H1 (cell line): ENCODE data around the gene SRRM5. TPM values are rescaled to one million over a fixed set of nuclear protein-coding genes. Genes with fewer than 3 reads are reported as not detected.

ENCODE experiments used
- CBX5 ChIP-seq: fragments of 300-800, 300-1000 bp; sonication (generic); IDR thresholded peaks from 2 replicates; pipeline ENCODE4 v1.7.1; 2016; ENCODE audit warnings: antibody characterized with exemption, low read length, low read depth
- CBX8 ChIP-seq: fragments of 300-800, 300-1000 bp; sonication (generic); IDR thresholded peaks from 2 replicates; pipeline ENCODE4 v1.7.1; 2016; ENCODE audit warnings: low read depth, low read length, borderline replicate concordance
- EP300 ChIP-seq, 2 experiments: IDR thresholded peaks; 1 replicate in 1 of 2; 2 replicates in 1 of 2; pipeline ENCODE4 v1.6.1; 2011 to 2012; ENCODE audit warnings: low read depth in 2 of 2, low read length in 2 of 2, mild to moderate bottlenecking in 2 of 2, borderline replicate concordance in 1 of 2, inconsistent platforms in 1 of 2, moderate library complexity in 1 of 2
- KDM4A ChIP-seq: IDR thresholded peaks from one replicate; pipeline ENCODE4 v1.7.1; 2012; ENCODE audit warnings: low read depth, mild to moderate bottlenecking, moderate library complexity, low read length, inconsistent platforms; ENCODE audit not compliant: severe bottlenecking
- MAX ChIP-seq: IDR thresholded peaks from 2 replicates; pipeline ENCODE4 v1.6.1; 2012; ENCODE audit warnings: inconsistent platforms
- RBBP5 ChIP-seq: IDR thresholded peaks from 2 replicates; pipeline ENCODE4 v1.7.1; 2012; ENCODE audit warnings: low read depth, mild to moderate bottlenecking, inconsistent platforms, low read length, moderate library complexity, borderline replicate concordance
- SIRT6 ChIP-seq: IDR thresholded peaks from one replicate; pipeline ENCODE4 v1.7.1; 2012; ENCODE audit warnings: low read length, inconsistent platforms
- SIX5 ChIP-seq: IDR thresholded peaks from 2 replicates; pipeline ENCODE4 v1.6.1; 2011; ENCODE audit warnings: mild to moderate bottlenecking, low read depth, low read length
- TAF7 ChIP-seq: optimal IDR thresholded peaks from 2 replicates; pipeline ENCODE3; 2011; ENCODE audit warnings: low read depth, mild to moderate bottlenecking, inconsistent platforms, low read length, moderate library complexity, borderline replicate concordance
- polyA plus RNA-seq, 7 experiments: library from polyadenylated mRNA; depleted of rRNA in 3 of 7; stranded (reverse) in 5 of 7; unstranded in 2 of 7; fragments of >200 nt in 5 of 7; fragments of 200-250 nt in 2 of 7; gene quantifications; 1 replicate in 5 of 7; 2 replicates in 1 of 7; 4 replicates in 1 of 7; pipeline versions ENCODE4 v1.2.1 to v1.2.3, GENCODE V29; 2011 to 2013; ENCODE audit warnings: missing spikeins in 2 of 7, mixed read lengths in 2 of 7
- total RNA-seq: library from RNA; stranded (reverse); fragmentation: NEBNext Ultra II Directional; extraction: Animal tissue kit (Norgen Biotek cat#: 25700); gene quantifications from 2 replicates; pipeline ENCODE4 v1.2.1, GENCODE V29; 2021
- TF ChIP-seq, protein P1 (sequence below), 3 experiments: IDR thresholded peaks; 1 replicate in 2 of 3; 2 replicates in 1 of 3; pipeline versions ENCODE4 v1.5.1 to v1.6.1; 2011; ENCODE audit warnings: low read length in 3 of 3, mild to moderate bottlenecking in 3 of 3, inconsistent platforms in 2 of 3, low read depth in 1 of 3, moderate library complexity in 1 of 3; ENCODE audit not compliant: insufficient read depth in 1 of 3; ENCODE audit errors: control extremely low read depth in 1 of 3

The SRRM5 gene
- total and polyA plus RNA-seq, 2 of the 8 experiments (the other 6 are each of a cell fraction or from before 2014, with no cell fraction given) = 0.06 to 0.11 TPM

- TF ChIP-seq RBBP5 (no peak; the same call in 1 of the 2 replicates), CBX8 (no peak), KDM4A (peak; percentile 31), SIX5 (no peak), MAX (no peak), CBX5 (no peak), SIRT6 (no peak), TAF7 (no peak), EP300 (IDR thresholded peaks at IDR 0.05; ENCODE audit: borderline replicate concordance in 1 of 2, low read depth in 2 of 2, low read length in 2 of 2) (no peak)
- TF ChIP-seq, protein P1, sequence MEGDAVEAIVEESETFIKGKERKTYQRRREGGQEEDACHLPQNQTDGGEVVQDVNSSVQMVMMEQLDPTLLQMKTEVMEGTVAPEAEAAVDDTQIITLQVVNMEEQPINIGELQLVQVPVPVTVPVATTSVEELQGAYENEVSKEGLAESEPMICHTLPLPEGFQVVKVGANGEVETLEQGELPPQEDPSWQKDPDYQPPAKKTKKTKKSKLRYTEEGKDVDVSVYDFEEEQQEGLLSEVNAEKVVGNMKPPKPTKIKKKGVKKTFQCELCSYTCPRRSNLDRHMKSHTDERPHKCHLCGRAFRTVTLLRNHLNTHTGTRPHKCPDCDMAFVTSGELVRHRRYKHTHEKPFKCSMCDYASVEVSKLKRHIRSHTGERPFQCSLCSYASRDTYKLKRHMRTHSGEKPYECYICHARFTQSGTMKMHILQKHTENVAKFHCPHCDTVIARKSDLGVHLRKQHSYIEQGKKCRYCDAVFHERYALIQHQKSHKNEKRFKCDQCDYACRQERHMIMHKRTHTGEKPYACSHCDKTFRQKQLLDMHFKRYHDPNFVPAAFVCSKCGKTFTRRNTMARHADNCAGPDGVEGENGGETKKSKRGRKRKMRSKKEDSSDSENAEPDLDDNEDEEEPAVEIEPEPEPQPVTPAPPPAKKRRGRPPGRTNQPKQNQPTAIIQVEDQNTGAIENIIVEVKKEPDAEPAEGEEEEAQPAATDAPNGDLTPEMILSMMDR (IDR thresholded peaks at IDR 0.05; ENCODE audit: control extremely low read depth in 1 of 3, insufficient read depth in 1 of 3, low read depth in 1 of 3, low read length in 3 of 3) = no peak
These were observed 23.1 kb downstream of the SRRM5 start (continued) for GRCh38 chr19:43634872-43635560.
